NCI-H146 treated with DMSO at 0.1 percent for 48 hours (cell line): ENCODE data around the gene SBSN.
A peak's percentile ranks its signal among the peaks of the same experiment; 100 is the strongest.

ENCODE experiments used
- DNase-seq: peaks from one replicate; lab custom pipeline; 2025; ENCODE audit not compliant: unreplicated experiment; lab: John Stamatoyannopoulos, UW

Gene SBSN

DNA sequence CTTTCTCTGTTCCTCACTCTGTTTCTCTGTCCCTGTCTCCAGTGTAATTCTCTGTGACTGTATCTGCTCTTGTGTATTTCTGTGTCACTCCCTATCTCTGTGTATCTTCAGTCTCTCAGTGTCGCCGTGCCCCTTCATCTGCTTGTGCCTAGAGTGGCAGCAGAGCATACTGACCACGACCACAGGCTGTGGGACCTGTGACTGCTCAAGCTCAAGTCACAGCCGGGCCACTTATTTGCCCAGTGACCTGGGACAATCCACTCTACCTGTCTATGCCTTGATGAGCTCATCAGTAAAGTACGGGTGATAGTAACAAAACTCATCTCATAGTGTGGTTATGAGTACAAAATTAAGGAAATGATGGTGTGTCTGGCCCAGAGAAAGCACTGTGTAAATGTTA, 26.0 kb upstream of the SBSN start:
- DNase-seq = no peak

DNA sequence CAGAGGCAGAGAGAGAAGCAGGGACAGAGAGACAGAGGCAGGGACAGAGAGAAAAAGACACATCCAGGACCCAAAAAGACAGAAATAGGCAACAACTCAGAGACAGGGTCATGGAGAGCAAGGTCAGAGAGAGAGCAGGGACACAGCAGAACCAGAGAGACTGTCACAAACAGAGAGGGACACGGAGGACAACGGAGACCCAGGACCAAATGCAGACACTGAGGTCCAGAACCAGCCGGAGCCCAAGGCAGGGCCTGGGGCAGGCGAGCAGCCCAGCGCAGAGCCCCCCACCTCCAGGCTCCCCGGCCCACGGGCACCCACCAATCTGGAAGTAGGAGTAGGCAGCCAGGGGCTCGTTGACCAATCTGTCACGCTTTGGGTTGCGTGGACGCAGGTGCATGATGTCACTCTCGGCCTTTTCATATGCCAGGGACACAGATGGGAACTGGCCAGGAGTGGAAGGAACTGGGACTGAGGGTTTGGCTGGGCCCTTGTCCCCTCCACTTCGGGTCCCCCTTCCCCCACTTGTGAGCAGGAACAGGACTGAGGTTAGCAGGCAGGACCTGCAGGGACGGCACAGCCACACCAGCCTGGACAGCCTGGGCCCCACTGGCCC, 25.4 kb upstream of the SBSN start:
- no peak for DNase-seq

DNA sequence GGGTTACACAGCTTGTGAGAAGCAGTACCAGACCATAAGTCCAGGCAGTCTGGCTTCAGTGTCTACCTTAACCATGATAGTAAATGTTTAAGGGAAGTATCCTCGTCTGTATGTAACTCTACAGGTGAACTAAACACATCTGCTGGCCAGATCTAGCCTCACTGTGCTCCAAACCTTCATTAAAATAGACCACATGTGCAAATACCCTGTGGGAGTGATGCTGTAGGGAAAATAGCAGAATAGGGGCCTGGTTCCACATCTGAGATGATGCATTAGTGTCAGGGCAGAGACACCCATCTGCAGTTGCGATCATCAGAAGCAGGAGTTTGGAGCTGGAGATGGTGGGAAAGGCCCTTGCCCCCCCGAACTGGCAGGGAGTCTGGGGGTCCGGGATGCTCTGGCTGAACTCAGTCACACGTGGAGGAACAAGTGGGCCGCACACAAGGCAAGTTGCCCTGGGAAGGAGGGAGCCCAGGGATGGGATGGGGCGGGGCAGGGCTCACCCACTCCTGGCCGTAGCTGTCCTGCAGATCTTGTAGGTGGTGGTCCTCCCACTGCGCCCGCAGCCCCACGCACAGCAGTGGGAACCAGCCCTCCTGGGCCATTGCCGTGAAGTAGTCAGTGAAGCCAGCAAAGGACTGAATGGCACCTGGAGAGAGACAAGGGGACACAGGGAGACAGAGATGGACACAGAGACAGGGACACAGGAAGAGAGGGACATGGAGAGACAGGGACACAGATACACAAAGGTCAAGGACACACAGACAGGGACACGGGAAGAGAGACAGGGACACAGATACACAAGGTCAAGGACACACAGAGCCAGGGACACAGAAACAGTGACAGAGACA, 24.6 kb upstream of the SBSN start:
- no peak for DNase-seq

DNA sequence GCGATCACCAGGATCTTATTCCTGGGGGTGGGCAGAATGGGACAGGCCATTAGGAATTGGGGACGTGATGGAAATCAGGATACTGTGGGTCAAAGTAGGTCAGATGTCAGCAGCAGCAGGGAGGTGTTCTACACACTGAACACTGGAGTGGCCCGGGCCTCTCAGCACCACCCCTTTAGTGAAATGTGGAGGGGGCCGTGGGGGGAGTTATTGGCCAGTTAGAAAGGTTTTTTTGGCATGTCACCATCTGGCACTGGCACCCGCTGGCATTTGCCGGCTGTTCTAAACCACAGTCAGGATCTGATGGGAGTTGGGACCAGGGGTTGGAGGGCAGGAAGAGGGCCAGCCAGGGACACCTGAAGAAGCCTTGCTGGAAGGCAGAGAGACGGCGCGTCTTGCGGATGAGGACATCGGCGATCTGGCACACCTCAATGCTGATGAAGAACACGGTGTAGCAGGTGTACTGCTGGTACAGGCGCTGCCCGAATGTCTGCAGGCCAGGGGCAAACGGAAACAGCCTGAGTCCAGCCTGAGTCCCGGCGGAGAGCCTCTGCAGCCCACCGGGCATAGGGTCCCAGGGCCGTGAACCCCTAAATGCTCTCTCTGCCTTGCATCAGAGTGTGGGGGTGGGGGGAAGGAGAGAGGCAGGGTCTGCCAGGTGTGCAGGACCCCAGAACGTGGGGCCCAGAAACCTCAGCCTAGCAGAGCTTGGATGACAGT, 23.1 kb upstream of the SBSN start:
- no peak for DNase-seq

DNA sequence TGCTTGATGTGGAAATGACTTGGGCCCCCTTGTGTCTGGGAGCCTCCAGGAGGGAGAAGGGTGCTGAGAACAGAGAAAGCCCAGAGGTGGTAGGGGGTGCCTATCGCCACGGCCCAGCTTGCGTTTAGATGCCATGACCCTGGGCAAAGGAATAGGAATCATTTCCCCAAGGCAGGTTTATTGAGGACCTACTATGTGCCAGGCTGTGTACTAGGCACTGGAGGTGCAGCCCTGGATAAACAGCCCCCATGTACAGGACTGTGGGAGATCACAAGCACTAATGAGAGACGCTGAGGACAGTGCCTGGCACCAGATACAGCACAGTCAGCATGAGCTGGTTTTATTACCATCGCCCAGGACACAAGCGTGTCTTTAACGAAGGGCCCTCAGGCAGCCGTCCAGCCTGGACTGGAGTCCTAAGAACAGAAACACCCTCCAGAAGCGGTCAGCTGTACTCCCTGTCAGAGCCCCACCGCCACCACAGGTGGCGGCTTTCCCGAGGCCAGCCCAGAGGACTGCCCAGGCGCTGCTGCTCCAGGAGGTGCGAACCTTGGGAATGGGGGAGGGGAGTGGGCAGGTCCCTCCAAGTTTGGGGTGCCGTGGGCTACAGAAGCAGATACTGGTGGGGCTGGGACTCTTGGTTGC, 21.9 kb upstream of the SBSN start:
- DNase-seq = no peak

DNA sequence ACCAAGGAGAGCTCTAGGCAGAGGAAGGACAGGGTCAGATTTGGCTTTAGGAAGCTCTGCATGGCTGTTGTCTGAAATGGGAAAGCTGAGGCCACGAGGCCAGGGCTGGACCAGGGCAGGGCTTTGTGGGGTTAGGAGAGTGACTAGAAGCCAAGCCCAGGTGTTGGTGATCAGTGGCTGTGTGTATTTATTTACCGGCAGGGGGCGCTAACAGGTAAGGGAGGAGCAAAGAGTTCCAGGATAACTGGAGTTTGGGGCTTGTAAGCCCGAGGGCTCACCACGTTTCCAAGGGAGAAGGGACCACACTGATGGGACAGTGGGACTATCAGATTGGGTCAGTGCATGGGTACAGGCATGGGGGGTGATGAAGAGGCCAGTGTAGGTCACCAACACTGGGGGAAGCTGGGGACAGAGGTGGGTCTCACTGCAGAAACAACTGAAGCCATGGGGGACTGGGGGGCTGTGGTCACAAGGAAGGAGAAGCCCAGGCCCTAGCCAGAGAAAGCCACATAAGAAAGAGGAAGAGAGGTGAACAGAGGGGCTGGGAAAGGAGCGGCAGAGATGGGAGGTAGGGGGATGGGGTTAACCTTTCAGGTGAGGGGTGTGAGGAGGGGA, 21.2 kb upstream of the SBSN start:
- DNase-seq = peak; percentile 59

DNA sequence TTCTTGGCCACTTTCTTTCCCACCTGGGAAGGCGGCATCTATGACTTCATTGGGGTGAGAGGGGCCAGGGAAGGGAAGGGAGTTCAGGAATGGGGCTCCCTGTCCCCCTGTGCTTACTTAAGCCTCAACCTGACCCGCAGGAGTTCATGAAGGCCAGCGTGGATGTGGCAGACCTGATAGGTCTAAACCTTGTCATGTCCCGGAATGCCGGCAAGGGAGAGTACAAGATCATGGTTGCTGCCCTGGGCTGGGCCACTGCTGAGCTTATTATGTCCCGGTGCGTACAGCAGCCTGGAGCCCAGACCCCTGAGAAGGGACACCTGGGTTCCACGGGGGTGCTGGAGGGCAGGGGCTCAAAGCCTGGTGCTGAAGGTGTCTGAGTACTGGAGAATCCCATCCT, 18.4 kb upstream of the SBSN start:
- no peak for DNase-seq

DNA sequence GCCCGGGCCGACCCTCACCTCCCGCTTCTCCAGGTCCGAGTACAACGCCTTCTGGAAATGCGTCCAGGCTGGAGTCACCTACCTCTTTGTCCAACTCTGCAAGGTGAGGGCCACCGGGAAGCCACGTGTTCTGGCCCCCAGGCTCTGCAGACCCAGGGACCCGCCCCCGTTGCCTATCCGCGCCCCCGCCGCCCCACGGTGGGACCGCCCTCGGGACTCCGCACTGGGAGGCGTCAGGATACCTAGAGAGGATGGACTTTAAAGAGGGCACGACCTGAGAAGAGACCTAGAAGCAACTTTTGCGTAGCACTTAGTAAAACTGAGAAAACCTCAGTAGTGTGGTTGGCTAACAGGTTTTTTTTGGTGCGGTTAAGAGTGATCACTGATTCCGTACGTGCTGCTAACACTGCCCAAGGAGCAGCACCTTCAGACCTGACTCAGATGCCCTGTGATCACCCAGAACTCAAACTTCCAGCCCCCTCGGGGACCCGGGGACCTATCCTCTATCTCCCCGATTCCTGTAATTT, 17.8 kb upstream of the SBSN start:
- peak; percentile 19 for DNase-seq

DNA sequence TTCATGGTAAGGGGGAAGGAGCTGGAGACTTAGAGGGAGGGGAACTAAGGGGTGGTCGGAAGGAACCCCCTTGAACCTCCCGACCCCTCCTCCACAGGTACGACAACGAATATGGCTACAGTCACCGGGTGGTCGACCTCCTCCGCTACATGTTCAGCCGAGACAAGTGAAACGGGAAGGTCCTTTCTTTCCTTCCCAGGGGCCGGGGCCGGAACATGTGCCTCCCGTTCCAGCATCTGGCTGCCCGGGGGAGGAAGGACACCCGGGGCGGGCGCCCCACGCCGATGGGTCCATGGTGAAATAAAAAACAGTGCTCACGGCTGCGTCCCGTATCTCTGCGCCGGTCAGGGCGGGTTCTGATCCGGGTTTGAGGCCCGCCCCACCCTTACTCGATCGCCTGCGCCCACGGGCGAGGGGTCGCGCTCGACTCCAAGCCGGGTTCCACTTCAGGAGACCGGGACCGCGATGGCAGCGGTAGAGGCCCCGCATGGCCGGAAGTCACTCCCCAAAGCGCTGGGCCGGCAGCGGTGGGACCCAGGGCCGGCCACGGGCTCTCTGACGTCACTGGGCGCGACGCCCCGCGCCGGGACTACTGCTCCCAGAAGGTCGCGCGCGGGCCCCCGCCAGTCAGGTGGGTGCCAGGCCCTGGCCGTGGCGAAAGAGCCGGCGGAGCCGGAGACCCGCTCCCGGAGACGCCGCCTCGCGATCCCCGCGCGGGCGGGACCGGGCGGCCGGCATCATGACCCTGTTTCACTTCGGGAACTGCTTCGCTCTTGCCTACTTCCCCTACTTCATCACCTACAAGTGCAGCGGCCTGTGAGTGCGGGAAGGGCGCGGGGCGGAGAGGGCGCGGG, 17.1 kb upstream of the SBSN start, which contains the start of gene TMEM147:
TMEM147 (plus strand) TSS at position 626 of the 854 bp plus-strand sequence; CDS start at position 740, 114 bp downstream.
- peak; percentile 42 for DNase-seq

DNA sequence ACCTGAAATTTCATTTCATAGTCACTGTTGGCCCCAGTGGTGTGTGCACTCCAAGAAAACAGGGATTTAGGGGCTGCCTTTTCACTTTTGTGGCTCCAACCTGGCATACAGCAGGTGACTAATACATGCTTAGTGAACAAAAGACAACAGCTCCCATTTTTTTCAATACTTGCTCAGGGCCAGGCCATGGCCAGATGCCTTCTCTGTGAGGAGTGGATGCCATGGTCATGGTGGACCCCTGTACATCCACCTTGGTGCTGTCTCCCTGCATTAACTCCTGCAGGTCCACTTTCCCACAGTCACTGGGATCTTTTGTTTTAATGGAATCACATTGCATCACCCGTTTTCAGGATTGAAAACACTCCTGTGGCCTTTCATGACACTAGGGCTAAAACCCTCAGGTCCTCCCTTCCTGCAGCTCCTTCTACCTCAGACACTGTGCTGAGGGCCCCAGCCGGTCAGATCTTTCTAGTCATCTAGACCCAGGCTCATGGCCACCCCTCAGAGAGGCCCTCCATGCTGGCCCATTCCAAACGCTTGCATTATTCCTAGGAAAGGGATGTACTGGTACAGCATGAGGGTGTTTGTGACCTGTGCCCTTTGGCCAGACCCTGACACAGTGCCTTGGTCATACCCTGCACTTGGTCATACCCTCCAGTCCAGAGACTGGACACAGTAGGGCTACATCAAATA, 16.1 kb upstream of the SBSN start:
- no peak for DNase-seq

DNA sequence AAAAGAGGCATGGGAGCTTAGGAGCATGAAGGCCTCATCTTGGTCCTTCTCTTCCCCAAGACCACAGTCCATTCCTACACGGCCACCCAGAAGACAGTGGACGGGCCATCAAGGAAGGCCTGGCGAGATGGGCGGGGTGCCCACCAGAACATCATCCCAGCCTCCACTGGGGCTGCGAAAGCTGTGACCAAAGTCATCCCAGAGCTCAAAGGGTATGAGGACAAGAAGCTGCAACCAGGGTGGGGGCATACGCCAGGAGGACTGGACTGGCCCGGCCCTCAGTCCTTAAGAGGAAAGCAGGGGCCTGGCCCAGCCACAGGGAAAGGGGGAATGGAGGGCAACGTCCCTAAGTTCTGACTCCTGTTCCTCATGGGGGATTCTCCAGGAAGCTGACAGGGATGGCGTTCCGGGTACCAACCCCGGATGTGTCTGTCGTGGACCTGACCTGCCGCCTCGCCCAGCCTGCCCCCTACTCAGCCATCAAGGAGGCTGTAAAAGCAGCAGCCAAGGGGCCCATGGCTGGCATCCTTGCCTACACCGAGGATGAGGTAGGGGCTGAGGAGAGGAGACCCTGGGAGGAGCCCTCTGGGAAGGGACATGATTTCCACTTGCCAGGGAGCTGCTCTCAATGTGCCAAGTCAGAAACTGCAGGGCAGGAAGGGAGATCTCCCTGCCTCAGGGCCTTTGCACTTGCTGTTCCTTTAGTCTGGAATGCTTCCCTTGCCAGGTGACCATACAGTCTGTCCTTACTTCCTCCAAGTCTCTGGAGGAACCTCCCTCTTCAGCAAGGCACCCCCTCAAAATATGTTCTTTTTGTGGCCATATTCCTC, 15.4 kb upstream of the SBSN start:
- DNase-seq = no peak

DNA sequence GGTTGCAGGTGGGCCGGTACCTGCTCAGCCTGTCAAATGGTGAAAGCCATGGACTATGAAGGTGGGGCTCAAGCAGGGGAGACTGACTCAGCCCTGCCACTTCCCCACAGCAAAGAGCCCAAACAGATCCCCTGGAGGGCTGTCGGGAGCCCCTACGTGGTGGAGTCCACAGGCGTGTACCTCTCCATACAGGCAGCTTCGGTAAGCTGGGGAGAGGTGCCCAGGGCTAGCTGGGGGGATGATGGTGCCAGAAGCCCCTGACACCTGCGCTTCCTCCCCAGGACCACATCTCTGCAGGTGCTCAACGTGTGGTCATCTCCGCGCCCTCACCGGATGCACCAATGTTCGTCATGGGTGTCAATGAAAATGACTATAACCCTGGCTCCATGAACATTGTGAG, 14.1 kb upstream of the SBSN start:
- DNase-seq = no peak

DNA sequence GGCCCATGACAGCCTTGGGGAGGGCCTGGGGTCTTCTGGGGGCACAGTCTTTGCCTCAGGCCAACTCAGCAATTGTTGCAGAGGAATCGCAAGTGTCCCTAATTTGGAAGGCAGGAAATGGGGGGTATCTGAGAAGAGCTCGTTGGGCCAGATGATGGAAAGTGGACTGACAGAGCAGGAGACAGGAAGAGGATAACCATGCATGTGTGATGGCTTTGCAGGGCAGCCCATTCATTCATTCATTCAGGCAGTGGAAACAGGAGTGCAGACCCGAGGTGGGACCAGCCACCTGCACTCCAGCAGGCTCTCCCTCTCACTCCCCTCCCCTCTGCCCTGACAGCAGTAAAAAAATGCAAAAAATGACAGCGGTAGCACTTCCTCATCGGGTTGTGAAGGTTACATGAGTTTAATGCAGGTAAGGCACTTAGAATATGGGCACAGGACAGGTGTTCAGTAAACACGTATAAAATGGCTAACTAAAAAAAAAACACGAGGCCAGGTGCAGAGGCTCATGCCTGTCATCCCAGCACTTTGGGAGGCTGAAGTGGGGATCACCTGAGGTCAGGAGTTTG, 12.3 kb upstream of the SBSN start:
- DNase-seq = no peak

DNA sequence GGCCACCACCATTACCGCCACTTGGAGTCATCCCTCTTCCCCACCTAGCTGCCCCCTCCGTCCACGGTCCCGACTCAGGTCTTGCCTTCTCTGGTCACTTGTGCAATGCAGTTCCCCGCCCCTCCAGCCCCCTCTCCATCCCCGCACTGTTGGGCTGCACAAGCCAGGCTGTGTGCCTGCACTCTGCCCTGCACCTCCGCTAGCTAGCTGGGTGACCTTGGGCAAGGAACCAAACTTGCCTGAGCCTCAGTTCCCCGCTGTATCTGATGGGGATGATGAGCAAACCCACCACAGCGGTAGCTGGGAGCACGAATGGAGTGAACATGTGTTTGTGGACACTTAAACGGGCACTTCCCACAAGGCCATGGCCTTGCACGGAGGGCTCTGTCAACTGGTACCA, 11.7 kb upstream of the SBSN start:
- DNase-seq = no peak

DNA sequence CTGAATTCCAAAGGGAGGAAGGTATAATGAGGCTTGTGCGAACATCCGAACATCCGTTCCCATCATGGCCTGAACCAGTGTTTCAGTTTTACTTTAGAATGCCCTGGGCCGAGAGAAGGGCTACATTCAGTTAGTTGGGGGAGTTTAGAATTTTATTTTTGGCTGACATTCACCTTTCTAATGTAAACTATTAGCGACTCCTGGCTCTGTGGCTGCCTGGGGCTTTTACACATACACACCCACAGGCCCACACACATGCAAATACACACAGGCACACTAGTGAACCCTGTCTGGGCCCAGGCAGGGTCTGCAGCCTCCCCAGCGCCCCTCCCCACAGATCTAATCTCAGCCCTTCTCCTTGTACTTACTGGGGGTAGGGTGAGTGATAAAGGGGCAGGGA, 11.2 kb upstream of the SBSN start:
- DNase-seq = no peak

DNA sequence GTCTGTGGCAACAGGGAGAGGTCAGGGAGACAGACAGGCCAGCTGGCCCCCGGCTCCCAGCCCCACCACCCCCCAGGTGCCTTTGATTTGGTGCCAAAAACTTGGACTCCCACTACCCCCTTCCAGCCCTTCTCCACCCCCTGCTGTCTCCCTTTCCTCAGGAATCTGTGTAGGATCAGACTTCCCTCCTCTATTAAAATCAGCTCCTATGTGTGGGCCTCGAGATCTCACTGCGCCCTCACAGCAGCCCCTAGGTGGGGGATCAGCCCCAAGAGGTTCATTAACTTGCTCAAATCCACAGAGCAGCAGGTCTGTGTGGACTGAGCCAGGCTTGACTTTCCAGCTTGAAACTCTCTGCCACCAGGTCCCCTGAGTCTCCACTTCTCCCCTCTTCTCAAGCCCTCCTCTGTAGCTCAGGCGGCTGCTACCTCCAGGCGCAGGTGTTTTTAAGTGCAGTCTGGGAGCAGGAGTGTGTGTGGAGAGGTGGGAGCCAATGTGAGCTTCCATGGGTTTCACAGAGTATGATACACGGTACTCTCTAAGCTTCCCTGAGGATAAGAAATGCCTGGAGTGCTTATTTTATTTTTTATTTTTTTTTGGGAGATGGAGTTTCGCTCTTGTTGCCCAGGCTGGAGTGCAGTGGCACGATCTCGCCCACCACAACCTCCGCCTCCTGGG, 6.8 kb upstream of the SBSN start:
- no peak for DNase-seq

DNA sequence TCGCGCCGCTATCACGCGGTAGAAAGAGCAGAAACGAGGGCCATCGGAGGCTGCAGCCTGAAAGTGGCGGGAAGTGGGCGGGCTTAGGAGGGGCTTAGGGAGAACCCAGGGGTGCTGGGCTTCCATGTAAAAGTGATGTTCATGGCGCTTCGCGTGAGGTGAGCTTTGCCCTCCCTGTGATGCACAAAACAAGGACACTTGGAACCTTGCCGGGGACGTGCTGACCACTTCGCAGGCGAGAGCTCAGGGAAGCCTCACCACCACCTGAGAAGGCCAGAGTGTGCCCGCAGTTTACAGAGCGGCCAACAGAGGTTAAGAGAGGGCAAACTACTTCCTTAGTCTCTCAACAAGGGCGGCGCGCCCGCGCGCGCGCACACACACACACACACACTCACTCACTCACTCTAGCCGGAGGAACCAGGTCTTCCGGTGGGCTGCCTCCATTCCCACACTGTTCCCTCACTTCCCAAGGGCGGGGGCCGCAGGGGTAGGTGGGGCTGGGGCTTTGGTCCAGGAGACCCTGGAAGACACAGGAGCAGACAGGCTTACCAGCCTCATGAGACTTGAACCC, 5.8 kb upstream of the SBSN start:
- DNase-seq = no peak
